ENCODE results near the gene RBM10.

GRCh38 chrX:47224266-47224895, 79.4 kb downstream of the RBM10 start:
- TF ChIP-seq CTCF (IDR thresholded peaks at IDR 0.05) = no peak
- TF ChIP-seq EP300 (IDR thresholded peaks at IDR 0.05) = no peak
- TF ChIP-seq POLR2A (IDR thresholded peaks at IDR 0.05) = no peak
- TF ChIP-seq POLR2AphosphoS5 (IDR thresholded peaks at IDR 0.05) = no peak

Data from suprapubic skin (tissue), 4 donors.